GM06990 (cell line): ENCODE results near the gene DTNBP1.
A peak's percentile ranks its signal among the peaks of the same experiment; 100 is the strongest.

Source experiments
- DNase-seq: peaks from one replicate; pipeline ENCODE4 v3.0.0-alpha.2; 2011; ENCODE audit not compliant: insufficient read length; ENCODE audit errors: extremely low read depth
- H3K27me3 ChIP-seq: replicated peaks from 2 replicates; pipeline ENCODE4 v1.6.0; 2011; ENCODE audit warnings: low read length; ENCODE audit not compliant: control insufficient read depth, insufficient read depth
- H3K36me3 ChIP-seq: 2 replicates; pipeline ENCODE4 v1.5.1; 2011; ENCODE audit warnings: low read length; ENCODE audit not compliant: control insufficient read depth, insufficient read depth
- H3K4me3 ChIP-seq: replicated peaks from 2 replicates; pipeline ENCODE4 v1.5.1; 2011; ENCODE audit warnings: low read depth, mild to moderate bottlenecking, control low read depth, low read length
- CTCF ChIP-seq: IDR thresholded peaks from 2 replicates; pipeline ENCODE4 v1.5.1; 2011; ENCODE audit warnings: low read length, control low read depth, mild to moderate bottlenecking, inconsistent platforms; ENCODE audit not compliant: insufficient read depth, poor library complexity, severe bottlenecking

DTNBP1 gene

GRCh38 chr6:15643542-15643941 lies 19.3 kb downstream of the DTNBP1 start:
- no peak for DNase-seq
- Histone ChIP-seq H3K27me3 (no peaks in the 10 kb centered on the region), H3K4me3 (no peak overlapping the region), H3K36me3 (no peaks in the 10 kb centered on the region)
- no peak for TF ChIP-seq CTCF

- H3K27me3 ChIP-seq: no peaks in the 10 kb centered on the region
These were observed 20.6 kb downstream of the DTNBP1 start for GRCh38 chr6:15642276-15642675.

GRCh38 chr6:15638373-15638772 lies 24.5 kb downstream of the DTNBP1 start:
- no peaks in the 10 kb centered on the region for H3K36me3 ChIP-seq
- no peaks in the 10 kb centered on the region for H3K27me3 ChIP-seq
- TF ChIP-seq CTCF: no peak
- no peak overlapping the region for H3K4me3 ChIP-seq
- no peak for DNase-seq

More at GRCh38 chr6:15642276-15642675, 20.6 kb downstream of the DTNBP1 start:
- no peak for DNase-seq
- TF ChIP-seq CTCF: peak; percentile 27
- Histone ChIP-seq H3K36me3 (no peaks in the 10 kb centered on the region), H3K4me3 (no peak overlapping the region)

GRCh38 chr6:15631432-15631831 lies 31.4 kb downstream of the DTNBP1 start:
- Histone ChIP-seq H3K4me3 (no peak overlapping the region), H3K27me3 (no peaks in the 10 kb centered on the region), H3K36me3 (no peaks in the 10 kb centered on the region)
- no peak for TF ChIP-seq CTCF
- DNase-seq: no peak

- TF ChIP-seq CTCF: no peak
- Histone ChIP-seq H3K36me3 (no peaks in the 10 kb centered on the region), H3K27me3 (no peaks in the 10 kb centered on the region), H3K4me3 (no peak overlapping the region)
- DNase-seq: no peak
These were observed 32.6 kb downstream of the DTNBP1 start for GRCh38 chr6:15630202-15630601.

GRCh38 chr6:15629487-15629886 lies 33.3 kb downstream of the DTNBP1 start:
- H3K4me3 ChIP-seq: no peak overlapping the region

More at GRCh38 chr6:15629487-15629886, 33.3 kb downstream of the DTNBP1 start:
- Histone ChIP-seq H3K27me3 (no peaks in the 10 kb centered on the region), H3K36me3 (no peaks in the 10 kb centered on the region)
- TF ChIP-seq CTCF: no peak
- DNase-seq: no peak
